GM23338 (cell line): ENCODE data around the gene NCKAP5. TPM values are rescaled to one million over a fixed set of nuclear protein-coding genes. Genes with fewer than 3 reads are reported as not detected.

ENCODE experiments used
- ATAC-seq: fragments of 200-7000 bp; cut with Tn5 transposase; 3 replicates; pipeline ENCODE4 v1.9.1; 2020
- DNase-seq: peaks from one replicate; pipeline ENCODE4 v3.0.0-alpha.2; 2015; ENCODE audit warnings: low spot score
- H2AFZ ChIP-seq: fragments of 200-600 bp; sonication (generic); 2 replicates; pipeline ENCODE4 v1.8.0; 2016; ENCODE audit warnings: antibody characterized with exemption, mild to moderate bottlenecking, moderate library complexity
- H3F3A ChIP-seq: fragments of 200-600 bp; sonication (generic); replicated peaks from 2 replicates; pipeline ENCODE4 v1.8.0; 2017; ENCODE audit warnings: antibody characterized with exemption, mixed run types, low read depth
- H3K27ac ChIP-seq: fragments of 200-600 bp; sonication (generic); 2 replicates; pipeline ENCODE4 v1.6.1; 2016; ENCODE audit warnings: low read depth
- H3K27me3 ChIP-seq: fragments of 200-600 bp; sonication (generic); 2 replicates; pipeline ENCODE4 v1.8.0; 2016; ENCODE audit warnings: mild to moderate bottlenecking, mixed run types, moderate library complexity; ENCODE audit not compliant: insufficient read depth
- H3K36me3 ChIP-seq: fragments of 200-600 bp; sonication (generic); 2 replicates; pipeline ENCODE4 v1.8.0; 2016; ENCODE audit warnings: mild to moderate bottlenecking; ENCODE audit not compliant: insufficient read depth
- H3K4me1 ChIP-seq: fragments of 200-600 bp; sonication (generic); 2 replicates; pipeline ENCODE4 v1.8.0; 2016; ENCODE audit warnings: mild to moderate bottlenecking, moderate library complexity; ENCODE audit not compliant: insufficient read depth
- H3K4me2 ChIP-seq: fragments of 200-600 bp; sonication (generic); 2 replicates; pipeline ENCODE4 v1.7.1; 2017; ENCODE audit warnings: mixed run types
- H3K4me3 ChIP-seq: fragments of 200-600 bp; sonication (generic); 2 replicates; pipeline ENCODE4 v1.6.1; 2016; ENCODE audit warnings: mixed run types
- H3K79me2 ChIP-seq: fragments of 200-600 bp; sonication (generic); replicated peaks from 2 replicates; pipeline ENCODE4 v1.8.0; 2017; ENCODE audit warnings: mild to moderate bottlenecking; ENCODE audit not compliant: insufficient read depth
- H3K9me2 ChIP-seq: fragments of 200-600 bp; sonication (generic); 2 replicates; pipeline ENCODE4 v1.8.0; 2017; ENCODE audit not compliant: insufficient read depth
- H4K20me1 ChIP-seq: fragments of 200-600 bp; sonication (generic); replicated peaks from 2 replicates; pipeline ENCODE4 v1.8.0; 2017; ENCODE audit warnings: mild to moderate bottlenecking; ENCODE audit not compliant: insufficient read depth
- H3K27ac Mint-ChIP-seq: 2 replicates; pipeline ENCODE4 v1.8.0; 2020; ENCODE audit warnings: inconsistent platforms, mild to moderate bottlenecking, moderate library complexity, mixed read lengths
- H3K27me3 Mint-ChIP-seq: 3 replicates; pipeline ENCODE4 v1.8.0; 2022; ENCODE audit warnings: low read depth, mild to moderate bottlenecking, moderate library complexity, mixed read lengths, inconsistent platforms; ENCODE audit not compliant: insufficient read depth, poor library complexity
- H3K36me3 Mint-ChIP-seq: 3 replicates; pipeline ENCODE4 v1.8.0; 2021; ENCODE audit warnings: low read depth, mild to moderate bottlenecking, inconsistent platforms, moderate library complexity, mixed read lengths
- H3K4me1 Mint-ChIP-seq: 3 replicates; pipeline ENCODE4 v1.8.0; 2020; ENCODE audit warnings: mild to moderate bottlenecking, inconsistent platforms, mixed read lengths
- H3K4me3 Mint-ChIP-seq: 3 replicates; pipeline ENCODE4 v1.8.0; 2021; ENCODE audit warnings: moderate library complexity, mild to moderate bottlenecking, inconsistent platforms, mixed read lengths
- H3K9me3 Mint-ChIP-seq: 3 replicates; pipeline ENCODE4 v1.8.0; 2020; ENCODE audit warnings: moderate library complexity, mild to moderate bottlenecking, inconsistent platforms, mixed read lengths
- CREB1 ChIP-seq: fragments of 250-450 bp; sonication (Bioruptor Pico); IDR thresholded peaks from 2 replicates; pipeline ENCODE4 v1.5.0; 2020; ENCODE audit warnings: low read depth, mild to moderate bottlenecking, moderate library complexity
- EZH2phosphoT487 ChIP-seq: fragments of 200-600 bp; sonication (generic); IDR thresholded peaks from one replicate; pipeline ENCODE4 v1.8.1; 2018; ENCODE audit warnings: antibody characterized with exemption; ENCODE audit not compliant: unreplicated experiment
- POLR2AphosphoS5 ChIP-seq: IDR thresholded peaks from 2 replicates; pipeline ENCODE4 v1.6.1; 2016; ENCODE audit warnings: antibody characterized with exemption, low read depth
- ZNF331 ChIP-seq: fragments of 250-450 bp; sonication (Bioruptor Pico); IDR thresholded peaks from 2 replicates; pipeline ENCODE4 v1.5.0; 2020; ENCODE audit warnings: low read depth, mild to moderate bottlenecking, moderate library complexity
- polyA plus RNA-seq: library from polyadenylated mRNA; unstranded; fragments of >200 nt; fragmentation: Nextera tagmentation; extraction: Ambion mirVana; gene quantifications from 2 replicates; pipeline ENCODE4 v1.2.1, GENCODE V29; 2016
- total RNA-seq: library from RNA; depleted of rRNA; stranded (reverse); fragments of >200 nt; shearing (Covaris generic); gene quantifications from 2 replicates; pipeline ENCODE4 v1.2.3, GENCODE V29; 2014
- TF ChIP-seq, protein P1 (sequence below): fragments of 250-450 bp; sonication (Bioruptor Pico); IDR thresholded peaks from 2 replicates; pipeline ENCODE4 v1.5.0; 2020; ENCODE audit warnings: mild to moderate bottlenecking, moderate library complexity
- TF ChIP-seq, protein P2 (sequence below): IDR thresholded peaks from one replicate; pipeline ENCODE4 v1.6.1; 2018; ENCODE audit warnings: antibody characterized with exemption; ENCODE audit not compliant: unreplicated experiment

NCKAP5 gene
- total and polyA plus RNA-seq, 2 experiments from 2014 or later, result 0.34 to 0.73 TPM

DNA sequence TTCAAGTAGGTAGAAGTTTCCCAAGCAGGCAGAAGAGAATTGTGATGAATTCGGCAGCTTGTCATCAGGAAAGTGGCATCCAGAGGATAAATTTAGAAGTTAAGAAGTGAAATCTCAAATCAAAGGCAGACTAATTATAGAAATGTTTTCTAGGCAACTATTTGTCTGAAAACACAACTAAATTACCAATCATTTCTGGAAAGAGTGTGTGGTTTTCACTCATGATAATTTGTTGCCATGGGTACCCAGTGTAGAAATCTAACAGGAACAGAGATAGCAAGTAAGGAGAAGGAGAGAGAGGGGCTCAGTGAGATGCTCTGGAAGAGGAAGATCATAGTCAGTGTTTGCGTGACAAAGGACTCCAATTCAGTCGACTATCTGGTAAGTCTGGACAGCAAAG lies 208.1 kb downstream of the NCKAP5 start (continued):
- TF ChIP-seq, protein P1, sequence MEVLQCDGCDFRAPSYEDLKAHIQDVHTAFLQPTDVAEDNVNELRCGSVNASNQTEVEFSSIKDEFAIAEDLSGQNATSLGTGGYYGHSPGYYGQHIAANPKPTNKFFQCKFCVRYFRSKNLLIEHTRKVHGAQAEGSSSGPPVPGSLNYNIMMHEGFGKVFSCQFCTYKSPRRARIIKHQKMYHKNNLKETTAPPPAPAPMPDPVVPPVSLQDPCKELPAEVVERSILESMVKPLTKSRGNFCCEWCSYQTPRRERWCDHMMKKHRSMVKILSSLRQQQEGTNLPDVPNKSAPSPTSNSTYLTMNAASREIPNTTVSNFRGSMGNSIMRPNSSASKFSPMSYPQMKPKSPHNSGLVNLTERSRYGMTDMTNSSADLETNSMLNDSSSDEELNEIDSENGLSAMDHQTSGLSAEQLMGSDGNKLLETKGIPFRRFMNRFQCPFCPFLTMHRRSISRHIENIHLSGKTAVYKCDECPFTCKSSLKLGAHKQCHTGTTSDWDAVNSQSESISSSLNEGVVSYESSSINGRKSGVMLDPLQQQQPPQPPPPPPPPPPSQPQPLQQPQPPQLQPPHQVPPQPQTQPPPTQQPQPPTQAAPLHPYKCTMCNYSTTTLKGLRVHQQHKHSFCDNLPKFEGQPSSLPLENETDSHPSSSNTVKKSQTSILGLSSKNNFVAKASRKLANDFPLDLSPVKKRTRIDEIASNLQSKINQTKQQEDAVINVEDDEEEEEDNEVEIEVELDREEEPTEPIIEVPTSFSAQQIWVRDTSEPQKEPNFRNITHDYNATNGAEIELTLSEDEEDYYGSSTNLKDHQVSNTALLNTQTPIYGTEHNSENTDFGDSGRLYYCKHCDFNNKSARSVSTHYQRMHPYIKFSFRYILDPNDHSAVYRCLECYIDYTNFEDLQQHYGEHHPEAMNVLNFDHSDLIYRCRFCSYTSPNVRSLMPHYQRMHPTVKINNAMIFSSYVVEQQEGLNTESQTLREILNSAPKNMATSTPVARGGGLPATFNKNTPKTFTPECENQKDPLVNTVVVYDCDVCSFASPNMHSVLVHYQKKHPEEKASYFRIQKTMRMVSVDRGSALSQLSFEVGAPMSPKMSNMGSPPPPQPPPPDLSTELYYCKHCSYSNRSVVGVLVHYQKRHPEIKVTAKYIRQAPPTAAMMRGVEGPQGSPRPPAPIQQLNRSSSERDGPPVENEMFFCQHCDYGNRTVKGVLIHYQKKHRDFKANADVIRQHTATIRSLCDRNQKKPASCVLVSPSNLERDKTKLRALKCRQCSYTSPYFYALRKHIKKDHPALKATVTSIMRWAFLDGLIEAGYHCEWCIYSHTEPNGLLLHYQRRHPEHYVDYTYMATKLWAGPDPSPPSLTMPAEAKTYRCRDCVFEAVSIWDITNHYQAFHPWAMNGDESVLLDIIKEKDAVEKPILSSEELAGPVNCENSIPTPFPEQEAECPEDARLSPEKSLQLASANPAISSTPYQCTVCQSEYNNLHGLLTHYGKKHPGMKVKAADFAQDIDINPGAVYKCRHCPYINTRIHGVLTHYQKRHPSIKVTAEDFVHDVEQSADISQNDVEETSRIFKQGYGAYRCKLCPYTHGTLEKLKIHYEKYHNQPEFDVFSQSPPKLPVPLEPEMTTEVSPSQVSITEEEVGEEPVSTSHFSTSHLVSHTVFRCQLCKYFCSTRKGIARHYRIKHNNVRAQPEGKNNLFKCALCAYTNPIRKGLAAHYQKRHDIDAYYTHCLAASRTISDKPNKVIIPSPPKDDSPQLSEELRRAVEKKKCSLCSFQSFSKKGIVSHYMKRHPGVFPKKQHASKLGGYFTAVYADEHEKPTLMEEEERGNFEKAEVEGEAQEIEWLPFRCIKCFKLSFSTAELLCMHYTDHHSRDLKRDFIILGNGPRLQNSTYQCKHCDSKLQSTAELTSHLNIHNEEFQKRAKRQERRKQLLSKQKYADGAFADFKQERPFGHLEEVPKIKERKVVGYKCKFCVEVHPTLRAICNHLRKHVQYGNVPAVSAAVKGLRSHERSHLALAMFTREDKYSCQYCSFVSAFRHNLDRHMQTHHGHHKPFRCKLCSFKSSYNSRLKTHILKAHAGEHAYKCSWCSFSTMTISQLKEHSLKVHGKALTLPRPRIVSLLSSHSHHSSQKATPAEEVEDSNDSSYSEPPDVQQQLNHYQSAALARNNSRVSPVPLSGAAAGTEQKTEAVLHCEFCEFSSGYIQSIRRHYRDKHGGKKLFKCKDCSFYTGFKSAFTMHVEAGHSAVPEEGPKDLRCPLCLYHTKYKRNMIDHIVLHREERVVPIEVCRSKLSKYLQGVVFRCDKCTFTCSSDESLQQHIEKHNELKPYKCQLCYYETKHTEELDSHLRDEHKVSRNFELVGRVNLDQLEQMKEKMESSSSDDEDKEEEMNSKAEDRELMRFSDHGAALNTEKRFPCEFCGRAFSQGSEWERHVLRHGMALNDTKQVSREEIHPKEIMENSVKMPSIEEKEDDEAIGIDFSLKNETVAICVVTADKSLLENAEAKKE (CRISPR knock-in tag), result no peak
- no peak for TF ChIP-seq ZNF331 (CRISPR knock-in tag)

DNA sequence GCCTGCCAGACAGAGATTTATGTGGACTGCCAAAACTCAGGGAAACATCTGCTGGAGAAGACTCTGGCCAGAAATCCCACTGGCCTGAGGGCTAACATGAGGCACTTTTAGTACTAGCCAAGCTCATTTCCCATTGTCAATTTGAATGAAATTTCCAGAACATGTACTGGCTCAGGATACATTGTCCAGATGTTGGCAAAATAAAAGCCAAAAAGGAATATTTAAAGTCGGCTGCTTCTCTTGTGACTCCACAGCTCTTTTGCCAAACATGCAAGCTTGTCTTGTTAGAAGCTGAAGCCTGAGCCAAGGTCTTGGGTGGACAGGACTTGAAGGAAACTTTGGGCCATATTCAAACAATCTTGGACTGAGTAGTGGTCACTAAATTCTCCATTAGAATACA lies 215.5 kb downstream of the NCKAP5 start:
- H3K79me2 ChIP-seq, result no peaks in the 10 kb centered on the region
- no peaks in the 10 kb centered on the region for H3K27me3 ChIP-seq
- Mint-ChIP-seq H3K4me1 (no peaks in the 10 kb centered on the region), H3K9me3 (no peaks in the 10 kb centered on the region; the same call in 2 of the 3 replicates), H3K36me3 (no peaks in the 10 kb centered on the region), H3K4me3 (no peak overlapping the region), H3K27ac (no peak overlapping the region), H3K27me3 (no peaks in the 10 kb centered on the region)
- H3K27ac ChIP-seq, result no peak overlapping the region
- DNase-seq (no peak), ATAC-seq (no peak)
- H3K4me2 ChIP-seq, result no peak overlapping the region
- no peaks in the 10 kb centered on the region for H3F3A ChIP-seq
- H2AFZ ChIP-seq, result no peak overlapping the region
- 0 out of 2 replicates have a peak, but pooled peaks cover 3% of the 10 kb centered on the region for H3K9me2 ChIP-seq
- no peaks in the 10 kb centered on the region for H3K4me1 ChIP-seq
- H4K20me1 ChIP-seq, result no peaks in the 10 kb centered on the region
- no peak overlapping the region for H3K4me3 ChIP-seq
- H3K36me3 ChIP-seq, result no peaks in the 10 kb centered on the region
- TF ChIP-seq EZH2phosphoT487, result no peak
- TF ChIP-seq, protein P1 (CRISPR knock-in tag), result no peak
- no peak for TF ChIP-seq ZNF331 (CRISPR knock-in tag)
- TF ChIP-seq, protein P2, sequence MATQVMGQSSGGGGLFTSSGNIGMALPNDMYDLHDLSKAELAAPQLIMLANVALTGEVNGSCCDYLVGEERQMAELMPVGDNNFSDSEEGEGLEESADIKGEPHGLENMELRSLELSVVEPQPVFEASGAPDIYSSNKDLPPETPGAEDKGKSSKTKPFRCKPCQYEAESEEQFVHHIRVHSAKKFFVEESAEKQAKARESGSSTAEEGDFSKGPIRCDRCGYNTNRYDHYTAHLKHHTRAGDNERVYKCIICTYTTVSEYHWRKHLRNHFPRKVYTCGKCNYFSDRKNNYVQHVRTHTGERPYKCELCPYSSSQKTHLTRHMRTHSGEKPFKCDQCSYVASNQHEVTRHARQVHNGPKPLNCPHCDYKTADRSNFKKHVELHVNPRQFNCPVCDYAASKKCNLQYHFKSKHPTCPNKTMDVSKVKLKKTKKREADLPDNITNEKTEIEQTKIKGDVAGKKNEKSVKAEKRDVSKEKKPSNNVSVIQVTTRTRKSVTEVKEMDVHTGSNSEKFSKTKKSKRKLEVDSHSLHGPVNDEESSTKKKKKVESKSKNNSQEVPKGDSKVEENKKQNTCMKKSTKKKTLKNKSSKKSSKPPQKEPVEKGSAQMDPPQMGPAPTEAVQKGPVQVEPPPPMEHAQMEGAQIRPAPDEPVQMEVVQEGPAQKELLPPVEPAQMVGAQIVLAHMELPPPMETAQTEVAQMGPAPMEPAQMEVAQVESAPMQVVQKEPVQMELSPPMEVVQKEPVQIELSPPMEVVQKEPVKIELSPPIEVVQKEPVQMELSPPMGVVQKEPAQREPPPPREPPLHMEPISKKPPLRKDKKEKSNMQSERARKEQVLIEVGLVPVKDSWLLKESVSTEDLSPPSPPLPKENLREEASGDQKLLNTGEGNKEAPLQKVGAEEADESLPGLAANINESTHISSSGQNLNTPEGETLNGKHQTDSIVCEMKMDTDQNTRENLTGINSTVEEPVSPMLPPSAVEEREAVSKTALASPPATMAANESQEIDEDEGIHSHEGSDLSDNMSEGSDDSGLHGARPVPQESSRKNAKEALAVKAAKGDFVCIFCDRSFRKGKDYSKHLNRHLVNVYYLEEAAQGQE, result no peak
- TF ChIP-seq POLR2AphosphoS5, result no peak
- TF ChIP-seq CREB1 (CRISPR knock-in tag), result no peak
